Liver (tissue), 9 donors: ENCODE results near the gene ZPBP2. TPM values are rescaled to one million over a fixed set of nuclear protein-coding genes. Genes with fewer than 3 reads are reported as not detected.

Experiments
- DNase-seq: peaks from one replicate; pipeline ENCODE4 v3.0.0-alpha.2; 2017; ENCODE audit warnings: low spot score
- H3K27ac ChIP-seq, 2 donors: one replicate each; pipeline ENCODE4 v1.7.0; 2013; ENCODE audit warnings: inconsistent platforms in 2 of 2, low read length in 2 of 2, control low read depth in 1 of 2, low read depth in 1 of 2, mild to moderate bottlenecking in 1 of 2
- H3K27me3 ChIP-seq, 4 donors: one replicate each; pipeline versions ENCODE4 v1.6.1 to v1.7.0; 2013; ENCODE audit warnings: low read length in 3 of 4, inconsistent platforms in 1 of 4, mild to moderate bottlenecking in 1 of 4, moderate library complexity in 1 of 4; ENCODE audit not compliant: control insufficient read depth in 4 of 4, insufficient read depth in 4 of 4
- H3K36me3 ChIP-seq, 4 donors: one replicate each; pipeline versions ENCODE4 v1.6.1 to v1.7.0; 2013; ENCODE audit warnings: low read length in 3 of 4, mild to moderate bottlenecking in 3 of 4, low read depth in 1 of 4, moderate library complexity in 1 of 4; ENCODE audit not compliant: control insufficient read depth in 4 of 4, insufficient read depth in 3 of 4
- H3K4me1 ChIP-seq, 4 donors: one replicate each; pipeline versions ENCODE4 v1.6.1 to v1.7.0; 2013; ENCODE audit warnings: low read length in 3 of 4, mild to moderate bottlenecking in 3 of 4, moderate library complexity in 1 of 4; ENCODE audit not compliant: control insufficient read depth in 4 of 4, insufficient read depth in 4 of 4
- H3K4me3 ChIP-seq, 3 donors: one replicate each; pipeline versions ENCODE4 v1.6.1 to v1.7.0; 2013; ENCODE audit warnings: low read length in 3 of 3, control low read depth in 1 of 3, low read depth in 1 of 3, mild to moderate bottlenecking in 1 of 3
- H3K9ac ChIP-seq, 2 donors: one replicate each; pipeline ENCODE4 v1.7.0; 2013; ENCODE audit warnings: low read length in 2 of 2, mild to moderate bottlenecking in 2 of 2, moderate library complexity in 2 of 2, control low read depth in 1 of 2, low read depth in 1 of 2
- H3K9me3 ChIP-seq, 4 donors: one replicate each; pipeline versions ENCODE4 v1.6.1 to v1.7.0; 2013; ENCODE audit warnings: low read length in 3 of 4; ENCODE audit not compliant: control insufficient read depth in 4 of 4
- EGR1 ChIP-seq, 2 donors: IDR thresholded peaks; 2 replicates each; pipeline ENCODE4 v1.6.1; 2016 to 2018; ENCODE audit warnings: antibody characterized with exemption in 2 of 2, low read depth in 2 of 2
- FOXA1 ChIP-seq: IDR thresholded peaks from 2 replicates; pipeline ENCODE4 v1.6.1; 2016; ENCODE audit warnings: antibody characterized with exemption
- FOXA2 ChIP-seq: IDR thresholded peaks from 2 replicates; pipeline ENCODE4 v1.6.1; 2016; ENCODE audit warnings: antibody characterized with exemption
- GABPA ChIP-seq, 2 donors: IDR thresholded peaks in 1 of 2; conservative IDR thresholded peaks in 1 of 2; 2 replicates each; pipeline ENCODE4 v1.6.1; 2016; ENCODE audit warnings: antibody characterized with exemption in 2 of 2, mild to moderate bottlenecking in 1 of 2, moderate library complexity in 1 of 2
- HNF4A ChIP-seq, 2 donors: conservative IDR thresholded peaks; 2 replicates each; pipeline ENCODE4 v1.6.1; 2016; ENCODE audit warnings: antibody characterized with exemption in 2 of 2, mild to moderate bottlenecking in 2 of 2
- HNF4G ChIP-seq: IDR thresholded peaks from 2 replicates; pipeline ENCODE4 v1.6.1; 2016; ENCODE audit warnings: antibody characterized with exemption
- JUND ChIP-seq, 2 donors: IDR thresholded peaks; 2 replicates each; pipeline ENCODE4 v1.6.1; 2016; ENCODE audit warnings: antibody characterized with exemption in 2 of 2
- MAX ChIP-seq: IDR thresholded peaks from 2 replicates; pipeline ENCODE4 v1.6.1; 2016; ENCODE audit warnings: antibody characterized with exemption
- NR2F2 ChIP-seq: IDR thresholded peaks from 2 replicates; pipeline ENCODE4 v1.6.1; 2016; ENCODE audit warnings: antibody characterized with exemption
- RAD21 ChIP-seq, 2 donors: IDR thresholded peaks; 2 replicates each; pipeline ENCODE4 v1.6.1; 2016; ENCODE audit warnings: antibody characterized with exemption in 2 of 2, mild to moderate bottlenecking in 2 of 2
- RXRA ChIP-seq, 2 donors: IDR thresholded peaks; 2 replicates each; pipeline ENCODE4 v1.6.1; 2017 to 2018; ENCODE audit warnings: antibody characterized with exemption in 2 of 2, mild to moderate bottlenecking in 1 of 2
- SP1 ChIP-seq: IDR thresholded peaks from 2 replicates; pipeline ENCODE4 v1.6.1; 2018; ENCODE audit warnings: antibody characterized with exemption, mild to moderate bottlenecking
- TAF1 ChIP-seq: conservative IDR thresholded peaks from 2 replicates; pipeline ENCODE4 v1.6.1; 2016; ENCODE audit warnings: antibody characterized with exemption, mild to moderate bottlenecking
- YY1 ChIP-seq: IDR thresholded peaks from 2 replicates; pipeline ENCODE4 v1.6.1; 2016; ENCODE audit warnings: antibody characterized with exemption, mild to moderate bottlenecking
- WGBS: extraction: QIAGEN DNeasy Blood & Tissue Kit; methylation state at CpG from one replicate; pipeline ENCODE4 v1.1.7; 2013; 5-methylcytosine and 5-hydroxymethylcytosine counted together
- polyA plus RNA-seq, 2 donors: library from polyadenylated mRNA; stranded (reverse) in 1 of 2; unstranded in 1 of 2; fragments of 200-250 nt in 1 of 2; fragments of >200 nt in 1 of 2; fragmentation: Nextera tagmentation in 1 of 2; extraction: Ambion mirVana in 1 of 2; gene quantifications; one replicate each; pipeline versions ENCODE4 v1.2.1 to v1.2.3, GENCODE V29; 2013 to 2015
- total RNA-seq, 2 donors: library from RNA; depleted of rRNA; stranded (reverse); fragments of >200 nt; gene quantifications; one replicate each; pipeline ENCODE4 v1.2.3, GENCODE V29; 2014
- TF ChIP-seq, protein P1 (sequence below): fragments of 150-350 bp; IDR thresholded peaks from 2 replicates; pipeline ENCODE4 v1.5.1; 2017; ENCODE audit warnings: improper control_type of control experiment, low read depth, low read length; ENCODE audit not compliant: missing input control
- TF ChIP-seq, protein P2 (sequence below): IDR thresholded peaks from 2 replicates; pipeline ENCODE4 v1.6.1; 2016; ENCODE audit warnings: antibody characterized with exemption
- TF ChIP-seq, protein P3 (sequence below): IDR thresholded peaks from 2 replicates; pipeline ENCODE4 v1.6.1; 2016; ENCODE audit warnings: antibody characterized with exemption
- TF ChIP-seq, protein P4 (sequence below): IDR thresholded peaks from 2 replicates; pipeline ENCODE4 v1.6.1; 2016; ENCODE audit warnings: antibody characterized with exemption, mild to moderate bottlenecking
- donor health status: healthy.
- donor health status: healthy.
- donor health status: healthy.
- donor health status: healthy.
- donor health status: healthy.

ZPBP2 gene
- total and polyA plus RNA-seq, 4 donors, result not detected

GRCh38 chr17:39835038-39835786 is 32.8 kb upstream of the ZPBP2 start:
- DNase-seq, result no peak
- Histone ChIP-seq H3K27me3 (no peaks in the 10 kb centered on the region), H3K27ac (no peak overlapping the region), H3K4me3 (no peak overlapping the region), H3K9ac (no peak overlapping the region), H3K36me3 (no peaks in the 10 kb centered on the region), H3K4me1 (peaks cover 0 to 1% (median 0%) of the 10 kb centered on the region in 4 donors), H3K9me3 (no peaks in the 10 kb centered on the region)
- WGBS, result 96% methylated on average over 17 of the region's 17 CpGs
- TF ChIP-seq GABPA (IDR thresholded peaks at IDR 0.05 in 1 of 2, conservative IDR thresholded peaks at IDR 0.05 in 1 of 2) (no peak), RXRA (IDR thresholded peaks at IDR 0.05) (no peak), JUND (IDR thresholded peaks at IDR 0.05) (no peak)
- TF ChIP-seq, protein P1, sequence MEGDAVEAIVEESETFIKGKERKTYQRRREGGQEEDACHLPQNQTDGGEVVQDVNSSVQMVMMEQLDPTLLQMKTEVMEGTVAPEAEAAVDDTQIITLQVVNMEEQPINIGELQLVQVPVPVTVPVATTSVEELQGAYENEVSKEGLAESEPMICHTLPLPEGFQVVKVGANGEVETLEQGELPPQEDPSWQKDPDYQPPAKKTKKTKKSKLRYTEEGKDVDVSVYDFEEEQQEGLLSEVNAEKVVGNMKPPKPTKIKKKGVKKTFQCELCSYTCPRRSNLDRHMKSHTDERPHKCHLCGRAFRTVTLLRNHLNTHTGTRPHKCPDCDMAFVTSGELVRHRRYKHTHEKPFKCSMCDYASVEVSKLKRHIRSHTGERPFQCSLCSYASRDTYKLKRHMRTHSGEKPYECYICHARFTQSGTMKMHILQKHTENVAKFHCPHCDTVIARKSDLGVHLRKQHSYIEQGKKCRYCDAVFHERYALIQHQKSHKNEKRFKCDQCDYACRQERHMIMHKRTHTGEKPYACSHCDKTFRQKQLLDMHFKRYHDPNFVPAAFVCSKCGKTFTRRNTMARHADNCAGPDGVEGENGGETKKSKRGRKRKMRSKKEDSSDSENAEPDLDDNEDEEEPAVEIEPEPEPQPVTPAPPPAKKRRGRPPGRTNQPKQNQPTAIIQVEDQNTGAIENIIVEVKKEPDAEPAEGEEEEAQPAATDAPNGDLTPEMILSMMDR, result no peak

DNA sequence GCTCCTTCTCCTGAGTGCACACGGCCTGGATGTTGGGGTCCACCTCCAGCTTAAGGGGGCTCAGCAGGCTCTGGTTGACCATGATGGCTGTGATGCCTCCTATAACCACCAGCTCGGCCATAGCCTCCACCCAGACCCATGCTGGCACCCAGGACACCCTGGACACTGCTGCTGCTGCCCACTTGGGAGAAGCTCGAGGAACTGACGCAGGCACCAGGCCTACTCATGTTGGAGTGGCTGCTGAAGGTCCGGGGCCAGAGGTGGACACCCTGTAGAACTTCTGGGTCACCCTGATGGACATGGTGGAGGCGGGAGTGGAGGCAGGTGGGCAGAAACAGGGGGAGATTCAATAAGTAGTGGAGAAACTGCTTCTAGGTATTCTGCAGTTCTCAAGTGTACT is 31.9 kb upstream of the ZPBP2 start:
- no peaks in the 10 kb centered on the region for H3K9me3 ChIP-seq
- no peak for DNase-seq

More for the DNA sequence above, 31.9 kb upstream of the ZPBP2 start:
- Histone ChIP-seq H3K4me3 (no peak overlapping the region), H3K27me3 (no peaks in the 10 kb centered on the region), H3K4me1 (peaks cover 0 to 1% (median 0%) of the 10 kb centered on the region in 4 donors), H3K9ac (no peak overlapping the region), H3K36me3 (no peaks in the 10 kb centered on the region), H3K27ac (no peak overlapping the region)
- no peak for TF ChIP-seq JUND (IDR thresholded peaks at IDR 0.05)
- TF ChIP-seq GABPA (IDR thresholded peaks at IDR 0.05 in 1 of 2, conservative IDR thresholded peaks at IDR 0.05 in 1 of 2), result no peak
- no peak for TF ChIP-seq MAX
- TF ChIP-seq, protein P2, sequence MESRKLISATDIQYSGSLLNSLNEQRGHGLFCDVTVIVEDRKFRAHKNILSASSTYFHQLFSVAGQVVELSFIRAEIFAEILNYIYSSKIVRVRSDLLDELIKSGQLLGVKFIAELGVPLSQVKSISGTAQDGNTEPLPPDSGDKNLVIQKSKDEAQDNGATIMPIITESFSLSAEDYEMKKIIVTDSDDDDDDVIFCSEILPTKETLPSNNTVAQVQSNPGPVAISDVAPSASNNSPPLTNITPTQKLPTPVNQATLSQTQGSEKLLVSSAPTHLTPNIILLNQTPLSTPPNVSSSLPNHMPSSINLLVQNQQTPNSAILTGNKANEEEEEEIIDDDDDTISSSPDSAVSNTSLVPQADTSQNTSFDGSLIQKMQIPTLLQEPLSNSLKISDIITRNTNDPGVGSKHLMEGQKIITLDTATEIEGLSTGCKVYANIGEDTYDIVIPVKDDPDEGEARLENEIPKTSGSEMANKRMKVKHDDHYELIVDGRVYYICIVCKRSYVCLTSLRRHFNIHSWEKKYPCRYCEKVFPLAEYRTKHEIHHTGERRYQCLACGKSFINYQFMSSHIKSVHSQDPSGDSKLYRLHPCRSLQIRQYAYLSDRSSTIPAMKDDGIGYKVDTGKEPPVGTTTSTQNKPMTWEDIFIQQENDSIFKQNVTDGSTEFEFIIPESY, result no peak
- no peak for TF ChIP-seq EGR1 (IDR thresholded peaks at IDR 0.05; ENCODE audit: low read depth in 2 of 2)
- TF ChIP-seq TAF1, result no peak
- TF ChIP-seq YY1, result no peak
- TF ChIP-seq HNF4G, result no peak
- TF ChIP-seq, protein P1, result no peak
- TF ChIP-seq SP1, result no peak
- TF ChIP-seq, protein P3, sequence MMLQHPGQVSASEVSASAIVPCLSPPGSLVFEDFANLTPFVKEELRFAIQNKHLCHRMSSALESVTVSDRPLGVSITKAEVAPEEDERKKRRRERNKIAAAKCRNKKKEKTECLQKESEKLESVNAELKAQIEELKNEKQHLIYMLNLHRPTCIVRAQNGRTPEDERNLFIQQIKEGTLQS, result no peak
- TF ChIP-seq RXRA (IDR thresholded peaks at IDR 0.05), result no peak
- TF ChIP-seq, protein P4, sequence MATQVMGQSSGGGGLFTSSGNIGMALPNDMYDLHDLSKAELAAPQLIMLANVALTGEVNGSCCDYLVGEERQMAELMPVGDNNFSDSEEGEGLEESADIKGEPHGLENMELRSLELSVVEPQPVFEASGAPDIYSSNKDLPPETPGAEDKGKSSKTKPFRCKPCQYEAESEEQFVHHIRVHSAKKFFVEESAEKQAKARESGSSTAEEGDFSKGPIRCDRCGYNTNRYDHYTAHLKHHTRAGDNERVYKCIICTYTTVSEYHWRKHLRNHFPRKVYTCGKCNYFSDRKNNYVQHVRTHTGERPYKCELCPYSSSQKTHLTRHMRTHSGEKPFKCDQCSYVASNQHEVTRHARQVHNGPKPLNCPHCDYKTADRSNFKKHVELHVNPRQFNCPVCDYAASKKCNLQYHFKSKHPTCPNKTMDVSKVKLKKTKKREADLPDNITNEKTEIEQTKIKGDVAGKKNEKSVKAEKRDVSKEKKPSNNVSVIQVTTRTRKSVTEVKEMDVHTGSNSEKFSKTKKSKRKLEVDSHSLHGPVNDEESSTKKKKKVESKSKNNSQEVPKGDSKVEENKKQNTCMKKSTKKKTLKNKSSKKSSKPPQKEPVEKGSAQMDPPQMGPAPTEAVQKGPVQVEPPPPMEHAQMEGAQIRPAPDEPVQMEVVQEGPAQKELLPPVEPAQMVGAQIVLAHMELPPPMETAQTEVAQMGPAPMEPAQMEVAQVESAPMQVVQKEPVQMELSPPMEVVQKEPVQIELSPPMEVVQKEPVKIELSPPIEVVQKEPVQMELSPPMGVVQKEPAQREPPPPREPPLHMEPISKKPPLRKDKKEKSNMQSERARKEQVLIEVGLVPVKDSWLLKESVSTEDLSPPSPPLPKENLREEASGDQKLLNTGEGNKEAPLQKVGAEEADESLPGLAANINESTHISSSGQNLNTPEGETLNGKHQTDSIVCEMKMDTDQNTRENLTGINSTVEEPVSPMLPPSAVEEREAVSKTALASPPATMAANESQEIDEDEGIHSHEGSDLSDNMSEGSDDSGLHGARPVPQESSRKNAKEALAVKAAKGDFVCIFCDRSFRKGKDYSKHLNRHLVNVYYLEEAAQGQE, result no peak
- no peak for TF ChIP-seq FOXA2
- TF ChIP-seq NR2F2, result no peak
- TF ChIP-seq RAD21 (IDR thresholded peaks at IDR 0.05), result no peak
- no peak for TF ChIP-seq FOXA1
- TF ChIP-seq HNF4A (conservative IDR thresholded peaks at IDR 0.05), result no peak
- WGBS, result 90% methylated on average over 6 of the region's 6 CpGs
